ENCODE data around the gene FAM135A. TPM values are rescaled to one million over a fixed set of nuclear protein-coding genes. Genes with fewer than 3 reads are reported as not detected.

FAM135A gene
- total and polyA plus RNA-seq, 2 of the 13 experiments (the other 11 are each of a cell fraction or from before 2014, with no cell fraction given), result 26.9 to 31.5 TPM

GRCh38 chr6:70538376-70538775 lies 125.1 kb downstream of the FAM135A start:
- no peak overlapping the region for H2AFZ ChIP-seq (ENCODE audit: low read length)
- H3K4me3 ChIP-seq (replicated peaks in 1 of 3; ENCODE audit: insufficient read depth in 1 of 3, low read depth in 2 of 3, low read length in 3 of 3), result no peak overlapping the region
- H3K27ac ChIP-seq (ENCODE audit: extremely low read length, insufficient read depth, low read length), result no peak overlapping the region
- in situ Hi-C loops (cut with HindIII; ENCODE audit: extremely low pct_ligation_motif_present, low pct_unique_long_range_greater_than_20kb), result no loop called here
- ChIA-PET CTCF (ENCODE audit: low intra/inter-chr PET ratio, low total read pairs) (no interaction called here), POLR2A (no interaction called here)
- H3K36me3 ChIP-seq (replicated peaks in 1 of 2; ENCODE audit: control insufficient read depth in 1 of 2, insufficient read depth in 2 of 2, low read length in 2 of 2), result peaks cover 0 to 21% of the 10 kb centered on the region in 2 experiments; a peak in 1 of 5 replicates
- no peak for TF ChIP-seq FOXA3 (CRISPR knock-in tag; IDR thresholded peaks at IDR 0.05)
- TF ChIP-seq ZNF549 (CRISPR knock-in tag; IDR thresholded peaks at IDR 0.05), result no peak
- TF ChIP-seq, protein P1, sequence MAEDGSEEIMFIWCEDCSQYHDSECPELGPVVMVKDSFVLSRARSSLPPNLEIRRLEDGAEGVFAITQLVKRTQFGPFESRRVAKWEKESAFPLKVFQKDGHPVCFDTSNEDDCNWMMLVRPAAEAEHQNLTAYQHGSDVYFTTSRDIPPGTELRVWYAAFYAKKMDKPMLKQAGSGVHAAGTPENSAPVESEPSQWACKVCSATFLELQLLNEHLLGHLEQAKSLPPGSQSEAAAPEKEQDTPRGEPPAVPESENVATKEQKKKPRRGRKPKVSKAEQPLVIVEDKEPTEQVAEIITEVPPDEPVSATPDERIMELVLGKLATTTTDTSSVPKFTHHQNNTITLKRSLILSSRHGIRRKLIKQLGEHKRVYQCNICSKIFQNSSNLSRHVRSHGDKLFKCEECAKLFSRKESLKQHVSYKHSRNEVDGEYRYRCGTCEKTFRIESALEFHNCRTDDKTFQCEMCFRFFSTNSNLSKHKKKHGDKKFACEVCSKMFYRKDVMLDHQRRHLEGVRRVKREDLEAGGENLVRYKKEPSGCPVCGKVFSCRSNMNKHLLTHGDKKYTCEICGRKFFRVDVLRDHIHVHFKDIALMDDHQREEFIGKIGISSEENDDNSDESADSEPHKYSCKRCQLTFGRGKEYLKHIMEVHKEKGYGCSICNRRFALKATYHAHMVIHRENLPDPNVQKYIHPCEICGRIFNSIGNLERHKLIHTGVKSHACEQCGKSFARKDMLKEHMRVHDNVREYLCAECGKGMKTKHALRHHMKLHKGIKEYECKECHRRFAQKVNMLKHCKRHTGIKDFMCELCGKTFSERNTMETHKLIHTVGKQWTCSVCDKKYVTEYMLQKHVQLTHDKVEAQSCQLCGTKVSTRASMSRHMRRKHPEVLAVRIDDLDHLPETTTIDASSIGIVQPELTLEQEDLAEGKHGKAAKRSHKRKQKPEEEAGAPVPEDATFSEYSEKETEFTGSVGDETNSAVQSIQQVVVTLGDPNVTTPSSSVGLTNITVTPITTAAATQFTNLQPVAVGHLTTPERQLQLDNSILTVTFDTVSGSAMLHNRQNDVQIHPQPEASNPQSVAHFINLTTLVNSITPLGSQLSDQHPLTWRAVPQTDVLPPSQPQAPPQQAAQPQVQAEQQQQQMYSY (CRISPR knock-in tag; IDR thresholded peaks at IDR 0.05), result no peak
- TF ChIP-seq ZNF710 (CRISPR knock-in tag; IDR thresholded peaks at IDR 0.05; ENCODE audit: borderline replicate concordance), result no peak
- no peak for TF ChIP-seq SIN3A (IDR thresholded peaks at IDR 0.05; ENCODE audit: borderline replicate concordance, low read depth, low read length)
- TF ChIP-seq ZSCAN29 (CRISPR knock-in tag; conservative IDR thresholded peaks at IDR 0.05), result no peak
- TF ChIP-seq SMAD9 (CRISPR knock-in tag; IDR thresholded peaks at IDR 0.05), result no peak
- TF ChIP-seq FOXJ3 (CRISPR knock-in tag; IDR thresholded peaks at IDR 0.05; ENCODE audit: borderline replicate concordance), result no peak
- no peak for TF ChIP-seq PPARG (CRISPR knock-in tag; conservative IDR thresholded peaks at IDR 0.05)
- TF ChIP-seq, protein P2, sequence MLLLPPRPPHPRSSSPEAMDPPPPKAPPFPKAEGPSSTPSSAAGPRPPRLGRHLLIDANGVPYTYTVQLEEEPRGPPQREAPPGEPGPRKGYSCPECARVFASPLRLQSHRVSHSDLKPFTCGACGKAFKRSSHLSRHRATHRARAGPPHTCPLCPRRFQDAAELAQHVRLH (CRISPR knock-in tag; IDR thresholded peaks at IDR 0.05; ENCODE audit: borderline replicate concordance, low read depth), result no peak
- no peak overlapping the region for H3K9ac ChIP-seq (ENCODE audit: insufficient read depth, low read depth, low read length)
- ATAC-seq (no peak), FAIRE-seq (no peak), DNase-seq (ENCODE audit: low spot score) (no peak)
- 93% methylated on average over 1 of the region's 1 CpG for WGBS (ENCODE audit: low lambda C conversion rate)
- no peak overlapping the region for H3K4me2 ChIP-seq (ENCODE audit: low read depth, low read length)
- H3K79me2 ChIP-seq (ENCODE audit: insufficient read depth, low read length), result no peaks in the 10 kb centered on the region
- H3K4me1 ChIP-seq (ENCODE audit: insufficient read depth, low read length), result no peaks in the 10 kb centered on the region
- intact Hi-C loops (cut with micrococcal nuclease; ENCODE audit: unreplicated experiment), result no loop called here
- BruUV-seq (replicated peaks), result no TSS peak
- no peaks in the 10 kb centered on the region for H4K20me1 ChIP-seq (ENCODE audit: insufficient read depth, low read length)
- no peaks in the 10 kb centered on the region for H3K27me3 ChIP-seq (ENCODE audit: control insufficient read depth in 1 of 2, insufficient read depth in 2 of 2, low read length in 2 of 2)
- H3K9me3 ChIP-seq (ENCODE audit: low read length), result no peaks in the 10 kb centered on the region
